GM21515 (cell line): ENCODE measurements around the gene IRGC.

ENCODE experiments used
- ATAC-seq: cut with Tn5 transposase; IDR thresholded peaks from one replicate; pipeline ENCODE4 v1.9.1; 2021; ENCODE audit not compliant: unreplicated experiment

The IRGC gene

GRCh38 chr19:43724896-43725295 is 9.0 kb downstream of the IRGC start:
- ATAC-seq: no peak

- ATAC-seq: no peak
These were observed 9.6 kb downstream of the IRGC start for GRCh38 chr19:43725468-43725867.

DNA sequence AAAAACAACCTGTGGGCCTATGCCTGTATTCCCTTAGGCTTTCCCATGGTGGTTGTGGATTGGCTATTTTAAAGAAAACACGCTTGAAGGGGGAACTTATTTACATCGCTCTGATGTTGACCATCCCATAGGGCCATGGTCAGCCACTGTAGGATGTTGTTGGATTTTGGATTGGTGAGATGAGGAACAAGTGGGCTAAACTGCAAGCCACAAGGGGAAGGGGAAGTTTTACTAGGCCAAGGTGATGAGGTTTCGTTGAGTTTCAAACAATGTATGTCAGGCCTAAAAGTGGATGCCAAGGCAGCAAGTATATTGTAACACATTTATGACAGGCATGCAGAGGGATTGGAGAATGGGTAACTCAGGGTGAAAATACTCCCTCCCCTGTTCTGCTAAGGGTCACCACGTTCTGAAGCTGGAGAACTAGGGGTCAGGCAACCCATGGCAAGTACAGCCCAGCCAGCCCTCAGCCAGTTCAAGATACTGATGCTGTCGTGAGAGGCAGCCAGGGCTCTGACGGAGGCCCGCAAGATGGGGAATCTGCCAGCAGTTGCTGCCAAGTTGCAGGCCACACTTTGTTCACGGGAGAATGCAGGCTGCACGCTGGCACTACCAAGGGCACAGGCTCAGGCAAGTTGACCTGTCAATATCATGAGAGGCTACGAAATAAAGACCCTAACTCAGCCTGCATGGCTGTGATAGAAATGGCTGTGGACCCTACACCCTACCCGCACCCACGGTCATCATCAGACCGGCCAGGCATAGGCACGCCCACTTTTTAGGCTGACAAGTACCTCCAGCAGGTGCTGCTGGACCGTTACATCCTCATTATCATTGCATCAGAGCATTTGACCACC is 11.1 kb downstream of the IRGC start:
- no peak for ATAC-seq

- no peak for ATAC-seq
These were observed 11.6 kb downstream of the IRGC start for GRCh38 chr19:43727593-43727853.

DNA sequence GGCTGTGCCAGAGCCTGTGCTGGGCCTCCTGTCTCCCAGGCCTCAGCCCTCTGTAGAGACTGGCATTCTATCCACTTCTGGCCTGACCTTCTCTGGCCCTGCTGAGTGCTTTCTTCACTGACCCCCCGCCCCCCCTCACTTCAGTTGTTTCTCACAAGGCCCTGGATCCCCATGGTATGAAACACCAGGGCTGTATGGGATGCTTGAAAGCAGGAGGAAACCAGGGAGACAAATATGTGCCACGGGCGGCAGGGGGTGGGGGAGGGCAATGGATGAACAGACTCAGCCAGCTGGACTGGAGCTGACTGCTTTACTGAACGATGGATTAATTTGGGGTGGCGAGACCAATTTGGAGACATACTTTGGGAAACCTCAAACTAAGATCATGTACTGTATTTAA is 14.0 kb downstream of the IRGC start:
- ATAC-seq: no peak

- no peak for ATAC-seq
These were observed 15.5 kb downstream of the IRGC start for GRCh38 chr19:43731346-43731745.

DNA sequence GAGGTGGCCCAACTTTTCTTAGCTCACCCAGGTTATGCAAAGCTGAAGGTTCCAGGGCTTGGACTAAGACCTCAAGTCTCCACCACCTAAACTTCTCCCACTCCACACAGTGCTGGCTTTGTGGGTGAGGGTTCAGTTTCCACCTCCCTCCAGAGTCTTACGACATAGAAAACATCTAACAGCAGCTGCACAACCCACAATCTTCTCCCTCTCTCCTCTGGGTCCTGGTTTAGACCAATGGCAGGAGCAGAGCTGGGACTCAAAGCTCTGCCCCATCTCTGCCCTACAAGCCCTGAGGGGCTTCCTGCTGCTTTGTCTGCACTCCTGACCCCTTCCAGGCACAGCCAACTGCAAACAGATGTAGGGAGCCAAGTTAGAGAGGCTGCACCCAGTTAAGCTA is 16.0 kb downstream of the IRGC start:
- ATAC-seq: no peak

GRCh38 chr19:43735013-43735412 is 19.1 kb downstream of the IRGC start:
- ATAC-seq: no peak

DNA sequence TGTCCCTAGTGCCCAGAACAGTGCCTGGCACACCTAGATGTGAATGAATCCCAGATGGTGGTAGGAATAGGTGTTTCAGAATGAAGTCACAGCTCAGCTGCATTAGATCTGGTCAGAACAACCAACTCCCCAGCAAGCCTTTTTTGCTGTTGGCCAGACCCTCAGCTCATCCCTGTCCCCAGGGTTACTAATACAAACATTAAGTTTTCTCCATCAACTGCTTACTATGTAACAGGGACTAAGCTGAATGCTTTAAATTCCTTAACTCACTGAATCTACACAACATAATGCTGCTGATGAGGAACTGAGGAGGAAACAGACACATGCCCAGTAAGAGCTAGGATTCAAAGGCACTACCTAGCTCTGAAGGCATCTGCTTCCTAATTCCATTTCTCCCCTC is 20.1 kb downstream of the IRGC start:
- ATAC-seq: no peak

GRCh38 chr19:43738780-43739211 is 22.9 kb downstream of the IRGC start:
- no peak for ATAC-seq

DNA sequence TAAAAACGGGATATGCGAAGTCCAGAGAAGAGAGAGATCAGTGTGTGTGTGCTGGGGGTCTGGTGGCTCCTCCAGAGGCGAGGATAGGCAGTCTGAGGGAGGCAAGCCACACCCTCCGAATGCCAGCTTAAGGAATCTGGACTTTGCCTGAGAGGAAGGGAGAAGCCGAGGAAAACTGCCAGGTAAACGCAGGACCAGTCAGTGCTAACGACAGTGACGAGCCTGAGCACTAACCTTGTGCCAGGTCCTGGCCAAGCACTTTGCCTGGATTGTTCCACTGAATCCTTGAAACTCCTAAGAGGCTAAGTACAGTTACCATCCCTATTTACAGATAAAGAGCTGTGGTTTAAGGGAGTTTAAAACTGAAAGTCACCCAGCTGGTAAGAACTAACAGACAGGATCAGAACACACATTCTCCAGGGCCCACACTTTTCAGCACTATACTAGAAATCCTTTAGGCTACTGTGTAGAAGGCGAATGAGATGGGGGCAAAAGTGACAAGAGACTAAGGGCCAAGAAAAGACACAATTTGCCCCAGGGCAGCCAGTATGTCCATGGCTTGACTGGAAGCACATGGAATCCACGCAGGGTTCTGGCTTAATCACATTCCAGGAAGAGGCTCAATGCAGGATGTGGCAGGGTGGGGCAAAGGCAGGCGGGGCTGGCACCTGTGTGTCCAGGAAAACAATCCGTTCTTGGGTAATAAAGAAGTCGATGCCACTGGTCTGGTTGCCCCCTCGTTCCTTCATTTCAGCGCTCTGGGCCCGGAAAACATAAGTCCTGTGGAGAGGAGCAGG is 23.8 kb downstream of the IRGC start:
- no peak for ATAC-seq

- no peak for ATAC-seq
These were observed 25.4 kb downstream of the IRGC start for GRCh38 chr19:43741075-43741825.

DNA sequence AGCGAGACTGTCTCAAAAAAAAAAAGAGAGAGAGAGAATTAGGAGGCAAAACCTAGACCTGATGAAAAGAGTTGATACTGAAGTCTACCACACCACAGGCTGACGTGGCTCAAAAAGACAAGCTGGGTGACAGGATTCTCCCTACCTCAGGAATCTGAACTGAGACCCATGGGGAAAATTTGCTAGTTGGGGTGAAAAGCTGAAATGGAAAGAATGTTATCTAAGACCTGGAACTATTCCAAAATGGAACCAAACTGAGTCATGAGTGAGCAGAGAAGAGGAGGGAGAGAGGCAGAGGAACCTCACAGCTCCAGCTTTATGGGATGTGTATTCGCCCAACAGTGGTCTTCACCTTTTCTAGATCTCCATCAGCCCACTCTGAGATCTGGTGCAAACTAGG is 27.2 kb downstream of the IRGC start:
- ATAC-seq: no peak

DNA sequence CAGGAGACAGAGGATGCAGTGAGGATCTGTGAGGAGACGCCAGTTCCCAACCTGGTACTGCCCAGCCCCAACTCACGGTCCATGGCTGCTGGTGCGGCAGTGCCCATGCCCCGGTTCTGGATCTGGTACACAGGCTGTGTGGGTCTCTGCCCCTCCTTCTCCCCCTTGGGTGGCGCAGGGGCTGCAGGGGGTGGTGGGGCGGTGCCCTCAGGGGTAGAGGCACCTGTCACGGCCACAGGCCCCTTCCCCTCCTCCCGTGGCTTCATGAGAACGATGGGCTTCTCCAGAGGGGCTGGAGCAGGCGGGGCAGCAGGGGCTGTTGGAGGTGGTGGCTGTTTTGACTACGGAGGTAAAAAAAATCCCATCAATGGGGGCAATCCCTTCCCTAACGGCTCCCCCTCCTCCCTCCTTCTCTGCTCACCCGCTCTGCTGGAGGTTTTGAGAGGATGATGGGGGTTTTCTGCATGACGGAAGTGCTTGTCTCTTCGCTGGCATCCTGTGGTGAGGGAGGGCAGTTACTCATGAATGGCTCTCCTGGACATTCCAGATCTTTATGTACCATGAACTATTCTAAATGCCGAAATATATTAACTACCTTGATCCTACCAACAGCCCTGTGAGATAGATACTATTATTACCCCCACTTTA is 31.8 kb downstream of the IRGC start:
- no peak for ATAC-seq

DNA sequence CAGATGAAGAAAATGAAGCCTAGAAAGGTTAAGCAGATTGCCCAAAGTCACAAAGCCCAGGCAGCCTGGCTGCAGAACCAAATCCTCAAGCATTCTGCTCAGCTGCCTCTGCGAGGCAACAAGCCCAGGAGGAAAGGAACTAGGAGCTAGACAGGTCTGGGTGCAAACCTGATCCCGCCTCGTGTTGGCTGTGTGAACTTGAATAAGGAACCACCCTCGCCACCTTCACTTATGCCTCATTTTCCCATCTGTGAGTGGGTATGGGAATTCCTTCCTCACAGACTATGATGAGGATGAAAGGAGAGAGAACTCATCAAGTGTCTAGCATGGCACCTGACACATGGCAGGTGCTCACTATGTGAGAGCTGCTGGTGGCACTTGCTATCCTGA is 32.3 kb downstream of the IRGC start:
- no peak for ATAC-seq

DNA sequence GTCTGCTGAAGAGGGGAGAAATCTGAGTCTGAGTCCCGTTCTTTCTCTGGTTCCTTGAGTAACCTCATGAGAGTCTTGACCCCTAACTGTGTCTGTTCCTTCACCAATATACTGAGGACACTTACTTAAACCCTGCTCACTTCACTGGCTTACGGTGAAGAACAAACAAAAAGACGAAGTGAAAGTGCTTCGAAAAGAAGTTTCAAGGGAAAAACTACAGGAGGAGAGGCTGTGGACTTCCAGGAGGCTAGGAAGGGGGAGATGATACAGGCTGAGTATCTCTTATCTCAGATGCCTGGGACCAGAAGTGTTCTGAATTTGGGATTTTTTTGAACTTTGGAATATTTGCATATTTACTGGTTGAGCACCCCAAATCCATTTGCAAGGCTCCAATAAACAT is 32.8 kb downstream of the IRGC start:
- no peak for ATAC-seq

GRCh38 chr19:43749152-43749551 is 33.3 kb downstream of the IRGC start:
- no peak for ATAC-seq

DNA sequence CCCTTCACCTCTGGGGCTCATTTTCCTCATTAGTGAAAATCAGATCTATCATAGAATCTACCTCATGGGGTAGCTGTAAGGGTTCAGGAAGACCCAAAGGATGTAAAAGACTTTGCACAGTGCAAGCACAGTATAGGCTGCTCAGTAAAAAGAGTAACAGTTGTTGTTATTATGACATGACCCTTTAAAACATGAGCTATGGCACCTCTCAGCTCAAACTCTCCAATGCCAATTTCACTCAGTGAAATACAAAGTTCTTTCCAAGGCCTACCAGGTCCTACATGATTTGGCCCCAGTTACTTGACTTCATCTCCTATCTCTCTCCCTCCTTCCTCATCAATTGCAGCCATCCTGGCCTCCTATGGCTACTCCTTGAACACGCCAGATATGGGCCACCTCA is 34.0 kb downstream of the IRGC start:
- ATAC-seq: no peak

DNA sequence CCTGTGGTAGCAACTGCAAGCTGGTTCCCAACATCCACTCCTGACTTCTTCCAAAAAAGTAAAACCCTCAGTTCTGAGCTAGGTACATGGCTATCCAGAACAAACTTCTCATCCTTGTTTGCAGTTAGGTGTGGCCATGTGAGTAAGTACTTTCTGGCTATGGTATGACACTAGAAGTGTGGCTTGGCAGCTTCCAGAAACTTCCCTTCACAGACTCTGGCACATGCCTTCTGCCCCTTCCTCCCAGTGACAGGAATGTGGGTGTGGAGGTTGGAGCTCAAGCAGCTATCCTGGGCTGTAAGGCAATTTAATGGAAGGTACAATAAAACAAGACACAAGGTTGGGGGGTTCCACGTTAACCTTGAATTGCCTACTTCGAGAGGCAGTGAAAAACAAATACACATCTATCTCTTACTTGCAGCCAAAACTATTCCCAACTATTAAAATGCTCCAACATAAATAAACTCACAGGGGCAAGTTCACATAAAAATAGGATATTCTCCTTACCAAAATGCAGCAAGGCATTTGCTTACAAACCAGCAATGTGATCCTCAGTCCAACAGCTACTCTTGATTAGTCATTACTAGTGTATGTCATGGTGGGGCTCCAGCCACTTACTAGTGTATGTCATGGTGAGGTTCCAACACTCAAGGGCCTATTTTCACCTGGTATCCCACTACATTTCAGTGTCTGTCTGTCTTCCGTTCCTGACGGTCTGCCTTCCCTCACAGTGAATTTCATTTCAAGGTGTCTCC is 35.8 kb downstream of the IRGC start:
- no peak for ATAC-seq

GRCh38 chr19:43752287-43752875 is 36.5 kb downstream of the IRGC start:
- ATAC-seq: no peak

DNA sequence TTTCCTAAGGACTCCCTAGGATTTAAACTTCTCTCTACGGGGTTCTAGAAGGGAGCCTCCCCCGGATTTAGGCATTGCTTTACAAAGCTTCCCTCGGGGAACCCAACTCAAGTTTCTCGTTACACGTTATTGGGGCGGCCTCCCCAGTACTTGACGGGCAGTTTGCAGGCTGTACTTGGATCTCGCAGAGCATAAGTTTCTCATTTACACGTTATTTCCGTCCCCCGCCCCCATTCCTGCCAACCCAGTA is 38.3 kb downstream of the IRGC start:
- no peak for ATAC-seq
